Activated CD4-positive, CD25-positive, alpha-beta regulatory T cell treated with anti-CD3 and anti-CD28 coated beads, Interleukin-2, amount 50 U/mL, for 16 hours (primary cell): Measurements from ENCODE around the gene NKD2.

ENCODE experiments used
- DNase-seq: peaks from one replicate; pipeline ENCODE4 v3.0.0-alpha.2; 2020; ENCODE audit warnings: low read depth, low spot score

Gene NKD2

DNA sequence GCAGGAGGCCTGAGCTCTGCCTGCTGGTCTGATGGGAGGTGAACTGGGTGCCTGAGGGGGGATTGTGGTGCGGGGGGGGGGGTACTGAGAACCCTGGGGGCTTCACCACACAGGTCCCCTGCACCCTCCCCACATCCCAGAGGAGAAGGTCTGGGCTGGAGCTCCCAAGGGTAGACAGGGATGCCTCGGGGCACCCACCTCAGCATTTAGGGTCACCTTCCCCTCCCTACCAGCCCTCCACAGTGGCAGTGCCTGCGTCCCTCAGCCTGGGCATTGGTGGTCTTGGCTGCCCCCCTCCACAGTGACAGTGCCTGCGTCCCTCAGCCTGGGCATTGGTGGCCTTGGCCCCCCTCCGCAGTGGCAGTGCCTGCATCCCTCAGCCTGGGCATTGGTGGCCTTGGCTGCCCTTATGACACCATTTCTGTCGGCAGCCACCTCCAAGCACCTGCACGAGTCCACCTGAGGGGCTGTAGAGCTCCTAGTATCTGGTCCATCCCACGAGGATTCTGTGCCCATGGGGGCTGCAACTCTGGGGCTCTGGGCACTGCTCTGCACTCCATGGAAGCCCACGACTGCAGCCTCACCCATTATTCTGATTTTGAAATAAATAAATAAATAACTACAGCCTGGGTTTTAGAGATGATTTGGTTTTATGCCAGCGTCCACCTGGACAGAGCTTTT is 21.5 kb downstream of the NKD2 start:
- no peak for DNase-seq

- no peak for DNase-seq
These were observed 22.2 kb downstream of the NKD2 start for GRCh38 chr5:1030801-1031271.

GRCh38 chr5:1031306-1031959 is 22.8 kb downstream of the NKD2 start:
- no peak for DNase-seq

DNA sequence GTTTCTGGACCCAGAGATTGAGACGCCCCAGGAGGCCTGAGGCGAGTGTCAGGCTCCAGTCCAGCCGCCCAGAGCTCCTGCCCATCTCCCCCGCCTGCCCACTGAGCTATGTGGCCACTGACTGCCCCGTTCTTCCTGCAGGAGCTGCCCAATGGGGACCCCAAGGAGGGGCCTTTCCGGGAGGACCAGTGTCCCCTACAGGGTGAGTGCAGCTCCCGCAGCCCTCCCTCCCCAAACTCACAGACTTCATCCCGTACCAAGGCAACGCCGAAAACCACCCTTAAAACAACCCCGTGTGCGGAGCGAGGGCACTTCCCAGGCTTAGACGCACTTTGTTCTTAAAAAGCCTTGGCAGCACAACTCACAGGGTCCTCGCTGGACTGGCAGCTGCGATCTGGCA is 23.4 kb downstream of the NKD2 start:
- DNase-seq: no peak

GRCh38 chr5:1032551-1033027 is 24.0 kb downstream of the NKD2 start:
- no peak for DNase-seq

DNA sequence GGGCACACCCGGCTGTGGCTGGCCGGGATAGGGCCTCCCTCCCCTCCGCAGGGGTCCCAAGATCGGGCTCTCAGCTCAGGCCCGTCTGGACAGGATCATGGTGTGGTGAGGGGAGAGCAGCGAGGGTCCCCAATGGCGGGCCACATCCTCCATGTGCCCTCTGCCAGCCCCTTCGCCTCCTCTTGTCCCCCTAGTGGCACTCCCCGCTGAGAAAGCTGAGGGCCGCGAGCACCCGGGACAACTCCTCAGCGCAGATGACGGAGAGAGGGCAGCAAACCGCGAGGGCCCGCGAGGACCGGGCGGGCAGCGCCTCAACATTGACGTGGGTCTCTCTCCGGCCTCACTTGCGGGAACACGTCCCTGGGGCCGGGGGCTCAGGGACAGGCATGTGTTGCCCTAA is 24.6 kb downstream of the NKD2 start:
- no peak for DNase-seq

DNA sequence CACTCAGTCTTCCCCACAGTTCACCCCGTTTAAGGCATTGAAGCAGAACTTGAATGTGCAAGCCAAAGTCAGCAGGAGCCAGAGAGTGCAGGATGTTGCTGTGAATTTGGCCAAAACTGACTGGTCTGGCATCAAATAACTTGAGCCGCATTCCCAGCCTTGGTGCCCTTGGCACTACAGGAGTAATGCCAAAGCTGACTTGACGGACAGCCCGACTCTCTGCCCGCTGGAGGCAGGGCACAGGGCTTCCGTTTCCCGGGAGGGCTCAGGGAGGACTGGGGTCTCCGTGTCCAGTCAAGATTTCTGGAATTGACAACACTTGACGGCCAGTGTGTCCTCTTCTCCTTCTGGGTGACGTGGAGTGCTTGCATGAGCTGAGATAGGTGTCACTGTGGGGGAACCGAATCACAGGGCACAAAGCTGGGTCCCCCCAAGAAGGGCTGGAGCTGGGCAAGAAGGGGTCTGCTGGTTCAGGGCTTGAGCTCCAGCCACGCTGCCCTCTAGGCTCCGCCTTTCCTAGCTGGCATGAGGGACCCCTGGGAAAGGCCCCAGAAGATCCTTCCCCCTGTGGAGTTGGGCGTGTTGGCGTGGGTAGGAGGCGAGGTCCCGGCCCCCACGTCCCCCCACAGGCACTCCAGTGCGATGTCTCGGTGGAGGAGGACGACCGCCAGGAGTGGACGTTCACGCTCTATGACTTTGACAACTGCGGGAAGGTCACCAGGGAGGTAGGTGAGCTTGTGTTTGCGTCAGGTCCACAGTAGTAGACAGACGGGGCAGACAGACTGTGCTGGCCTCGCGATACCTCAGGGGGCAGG is 25.2 kb downstream of the NKD2 start:
- DNase-seq: no peak

- no peak for DNase-seq
These were observed 25.9 kb downstream of the NKD2 start for GRCh38 chr5:1034421-1034905.

- DNase-seq: no peak
These were observed 26.4 kb downstream of the NKD2 start for GRCh38 chr5:1034986-1035385.

- no peak for DNase-seq
These were observed 27.1 kb downstream of the NKD2 start for GRCh38 chr5:1035421-1036405.

DNA sequence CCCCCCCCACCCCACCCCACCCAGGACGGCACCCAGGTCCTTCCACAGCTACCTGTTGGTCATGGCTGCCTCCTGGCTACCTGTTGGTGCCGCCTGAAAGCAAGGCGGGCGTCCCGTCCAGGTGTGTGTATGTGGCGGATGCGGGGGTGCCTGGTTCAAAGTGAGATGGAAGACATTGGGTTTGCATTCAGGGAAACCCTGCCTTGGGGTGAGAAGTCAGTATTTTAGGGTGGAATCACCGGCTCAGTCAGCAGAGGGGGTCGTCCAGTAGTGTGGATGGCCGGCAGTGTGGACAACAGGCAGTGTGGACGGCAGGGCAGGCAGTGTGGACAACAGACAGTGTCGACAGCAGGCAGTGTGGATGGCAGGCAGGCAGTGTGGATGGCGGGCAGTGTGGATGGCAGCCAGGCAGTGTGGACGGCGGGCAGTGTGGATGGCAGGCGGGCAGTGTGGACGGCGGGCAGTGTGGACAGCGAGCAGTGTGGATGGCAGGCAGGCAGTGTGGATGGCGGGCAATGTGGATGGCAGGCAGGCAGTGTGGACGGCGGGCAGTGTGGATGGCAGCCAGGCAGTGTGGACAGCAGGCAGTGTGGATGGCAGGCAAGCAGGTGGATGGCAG is 28.0 kb downstream of the NKD2 start:
- no peak for DNase-seq

DNA sequence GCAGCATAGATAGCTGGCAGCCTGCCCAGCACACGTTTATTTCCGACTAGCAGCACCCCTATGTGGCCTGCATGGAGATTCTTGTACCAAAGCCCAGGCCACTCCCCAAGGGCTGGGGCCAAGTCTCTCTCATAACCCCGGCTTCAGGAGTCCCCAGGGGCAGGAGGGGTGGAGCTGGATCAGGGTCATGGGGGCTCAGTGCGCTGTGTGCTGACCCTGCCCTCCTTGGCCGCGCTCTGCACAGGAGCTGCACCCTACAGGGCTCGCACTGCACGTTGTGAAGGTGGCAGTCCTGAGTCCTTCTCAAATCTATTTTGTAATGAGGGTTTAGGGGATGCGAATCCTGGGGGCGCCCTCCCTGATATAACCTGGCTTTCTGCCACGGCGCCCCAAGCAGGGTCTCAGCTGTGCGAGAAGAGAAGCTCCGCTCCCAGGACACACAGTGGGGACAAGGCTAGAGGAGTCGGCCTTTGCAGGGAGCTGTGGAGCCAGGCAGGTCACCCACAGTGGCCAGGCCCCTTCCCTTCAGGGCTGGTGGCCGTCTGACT is 28.6 kb downstream of the NKD2 start:
- DNase-seq: no peak

GRCh38 chr5:1037671-1038416 is 29.2 kb downstream of the NKD2 start:
- DNase-seq: no peak

GRCh38 chr5:1038417-1039209 is 30.0 kb downstream of the NKD2 start:
- DNase-seq: no peak

- DNase-seq: no peak
These were observed 30.6 kb downstream of the NKD2 start for GRCh38 chr5:1039210-1039548.

- DNase-seq: no peak
These were observed 31.2 kb downstream of the NKD2 start for GRCh38 chr5:1039706-1040260.

DNA sequence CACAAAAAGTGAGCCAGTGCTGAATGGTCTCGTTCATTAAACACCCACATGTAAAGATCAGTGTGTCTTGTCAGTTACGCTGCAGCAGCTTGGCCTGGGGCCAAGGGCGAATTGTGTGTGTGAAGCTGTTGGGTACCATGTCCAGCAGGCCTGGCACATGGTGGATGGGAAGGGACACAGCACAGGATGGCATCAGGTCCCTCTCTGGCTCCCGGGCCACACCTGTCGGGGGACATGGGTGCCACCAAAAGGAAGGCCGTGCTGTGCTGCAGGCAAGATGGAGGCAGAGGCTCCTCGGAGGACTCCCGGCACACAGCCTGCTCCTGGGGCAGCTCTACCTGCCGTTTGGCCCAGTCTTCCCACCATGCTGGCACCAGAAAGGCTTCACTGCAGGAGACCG is 32.0 kb downstream of the NKD2 start:
- no peak for DNase-seq
